AG04450 (cell line): ENCODE measurements around the gene PPP2R5C. TPM values are rescaled to one million over a fixed set of nuclear protein-coding genes. Genes with fewer than 3 reads are reported as not detected.

Source experiments
- CTCF ChIA-PET: fragments of 300-600, 350-600 bp; formaldehyde crosslinking; extraction: SDS; loops from one replicate; lab custom pipeline; 2022; ENCODE audit warnings: antibody characterized with exemption, inconsistent platforms; lab: Charles Lee
- POLR2A ChIA-PET: fragments of 350-600 bp; formaldehyde crosslinking; extraction: SDS; loops from one replicate; lab custom pipeline; 2021; ENCODE audit warnings: antibody characterized with exemption, inconsistent platforms; lab: Yijun Ruan, JAX
- DNase-seq: peaks from one replicate; pipeline ENCODE4 v3.0.0-alpha.2; 2011; ENCODE audit warnings: low read depth, low spot score
- H3K27ac ChIP-seq: one replicate; pipeline ENCODE4 v1.5.1; 2012; ENCODE audit warnings: low read depth, low read length, control low read depth
- H3K27me3 ChIP-seq: one replicate; pipeline ENCODE4 v1.6.0; 2012; ENCODE audit warnings: low read length; ENCODE audit not compliant: control insufficient read depth, insufficient read depth
- H3K4me3 ChIP-seq: 2 replicates; pipeline ENCODE4 v1.5.1; 2011; ENCODE audit warnings: mild to moderate bottlenecking, low read depth, low read length, control low read depth
- H3K9me3 ChIP-seq: 2 replicates; pipeline ENCODE4 v1.5.1; 2012; ENCODE audit warnings: low read length; ENCODE audit not compliant: control insufficient read depth, insufficient read depth
- polyA plus RNA-seq: library from polyadenylated mRNA; depleted of rRNA; stranded (reverse); fragments of >200 nt; gene quantifications from 2 replicates; pipeline ENCODE4 v1.2.3, GENCODE V29; 2011
- TF ChIP-seq, protein P1 (sequence below): IDR thresholded peaks from 2 replicates; pipeline ENCODE4 v1.5.1; 2011; ENCODE audit warnings: low read depth, low read length, control low read depth, inconsistent platforms

The PPP2R5C gene
- polyA plus RNA-seq, 1 experiment: 140 TPM

DNA sequence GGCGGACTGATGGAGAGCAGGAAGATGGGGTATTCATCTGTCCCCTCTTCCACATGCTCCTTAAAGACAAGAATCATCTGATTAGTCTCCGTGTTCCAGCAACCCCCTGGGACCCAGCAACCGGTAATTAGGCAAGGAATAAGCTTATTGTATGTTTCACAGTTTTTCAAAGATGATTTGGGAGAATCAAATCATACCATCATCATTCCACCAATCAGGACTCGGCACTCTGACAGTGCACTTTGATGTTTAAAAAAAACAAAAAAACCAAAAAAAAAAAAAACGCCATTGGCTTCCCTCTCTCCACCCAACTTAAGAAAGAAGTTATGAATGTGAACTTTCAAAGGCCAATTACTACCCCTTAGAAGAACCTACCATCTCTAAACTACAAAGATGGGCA, 201.5 kb downstream of the PPP2R5C start:
- TF ChIP-seq, protein P1, sequence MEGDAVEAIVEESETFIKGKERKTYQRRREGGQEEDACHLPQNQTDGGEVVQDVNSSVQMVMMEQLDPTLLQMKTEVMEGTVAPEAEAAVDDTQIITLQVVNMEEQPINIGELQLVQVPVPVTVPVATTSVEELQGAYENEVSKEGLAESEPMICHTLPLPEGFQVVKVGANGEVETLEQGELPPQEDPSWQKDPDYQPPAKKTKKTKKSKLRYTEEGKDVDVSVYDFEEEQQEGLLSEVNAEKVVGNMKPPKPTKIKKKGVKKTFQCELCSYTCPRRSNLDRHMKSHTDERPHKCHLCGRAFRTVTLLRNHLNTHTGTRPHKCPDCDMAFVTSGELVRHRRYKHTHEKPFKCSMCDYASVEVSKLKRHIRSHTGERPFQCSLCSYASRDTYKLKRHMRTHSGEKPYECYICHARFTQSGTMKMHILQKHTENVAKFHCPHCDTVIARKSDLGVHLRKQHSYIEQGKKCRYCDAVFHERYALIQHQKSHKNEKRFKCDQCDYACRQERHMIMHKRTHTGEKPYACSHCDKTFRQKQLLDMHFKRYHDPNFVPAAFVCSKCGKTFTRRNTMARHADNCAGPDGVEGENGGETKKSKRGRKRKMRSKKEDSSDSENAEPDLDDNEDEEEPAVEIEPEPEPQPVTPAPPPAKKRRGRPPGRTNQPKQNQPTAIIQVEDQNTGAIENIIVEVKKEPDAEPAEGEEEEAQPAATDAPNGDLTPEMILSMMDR: no peak
- Histone ChIP-seq H3K9me3 (no peaks in the 10 kb centered on the region; the same call in 1 of the 2 replicates), H3K27me3 (no peaks in the 10 kb centered on the region), H3K27ac (peak overlapping the region; percentile 39), H3K4me3 (no peak overlapping the region)
- no peak for DNase-seq
- CTCF ChIA-PET: interaction anchor here (0.7 kb wide), 1 partner anchor 353 kb away, joined by 3 read pairs; no protein-coding TSS in a partner anchor
- POLR2A ChIA-PET: no interaction called here

DNA sequence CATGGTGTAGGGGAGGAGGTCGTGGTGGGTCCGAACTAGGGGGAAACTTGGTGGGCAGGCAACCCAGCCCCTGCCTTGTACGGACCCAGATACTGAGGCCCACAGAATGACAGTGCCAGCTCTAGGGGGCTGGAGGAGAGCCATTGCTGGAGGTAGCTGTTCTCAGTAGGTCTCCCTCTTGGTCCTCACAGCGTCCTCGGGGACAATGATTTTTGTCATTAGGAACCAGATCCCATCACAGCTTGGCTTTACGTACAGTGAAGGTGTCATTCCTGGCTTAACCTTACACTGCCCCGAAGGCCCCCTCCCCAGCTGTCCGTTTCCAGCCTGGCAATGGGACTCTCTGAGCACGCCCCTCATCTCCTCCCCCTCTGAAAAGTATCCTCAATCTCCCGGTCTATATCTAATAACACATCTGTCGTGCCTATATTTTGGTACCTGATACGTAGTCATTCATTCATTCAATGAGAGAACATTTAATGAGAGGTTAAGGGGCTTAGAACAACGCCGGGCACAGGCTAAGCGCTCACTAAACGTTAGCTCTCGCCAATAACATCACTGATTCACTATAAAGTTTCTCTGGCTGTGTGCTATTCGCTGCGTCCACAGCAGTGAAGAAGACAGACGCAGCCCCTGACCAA, 202.3 kb downstream of the PPP2R5C start:
- Histone ChIP-seq H3K4me3 (peak overlapping the region; percentile 33), H3K9me3 (no peaks in the 10 kb centered on the region; the same call in 1 of the 2 replicates), H3K27me3 (no peaks in the 10 kb centered on the region), H3K27ac (peak overlapping the region; percentile 21)
- DNase-seq: no peak
- ChIA-PET CTCF (no interaction called here), POLR2A (no interaction called here)
- TF ChIP-seq, protein P1: no peak

DNA sequence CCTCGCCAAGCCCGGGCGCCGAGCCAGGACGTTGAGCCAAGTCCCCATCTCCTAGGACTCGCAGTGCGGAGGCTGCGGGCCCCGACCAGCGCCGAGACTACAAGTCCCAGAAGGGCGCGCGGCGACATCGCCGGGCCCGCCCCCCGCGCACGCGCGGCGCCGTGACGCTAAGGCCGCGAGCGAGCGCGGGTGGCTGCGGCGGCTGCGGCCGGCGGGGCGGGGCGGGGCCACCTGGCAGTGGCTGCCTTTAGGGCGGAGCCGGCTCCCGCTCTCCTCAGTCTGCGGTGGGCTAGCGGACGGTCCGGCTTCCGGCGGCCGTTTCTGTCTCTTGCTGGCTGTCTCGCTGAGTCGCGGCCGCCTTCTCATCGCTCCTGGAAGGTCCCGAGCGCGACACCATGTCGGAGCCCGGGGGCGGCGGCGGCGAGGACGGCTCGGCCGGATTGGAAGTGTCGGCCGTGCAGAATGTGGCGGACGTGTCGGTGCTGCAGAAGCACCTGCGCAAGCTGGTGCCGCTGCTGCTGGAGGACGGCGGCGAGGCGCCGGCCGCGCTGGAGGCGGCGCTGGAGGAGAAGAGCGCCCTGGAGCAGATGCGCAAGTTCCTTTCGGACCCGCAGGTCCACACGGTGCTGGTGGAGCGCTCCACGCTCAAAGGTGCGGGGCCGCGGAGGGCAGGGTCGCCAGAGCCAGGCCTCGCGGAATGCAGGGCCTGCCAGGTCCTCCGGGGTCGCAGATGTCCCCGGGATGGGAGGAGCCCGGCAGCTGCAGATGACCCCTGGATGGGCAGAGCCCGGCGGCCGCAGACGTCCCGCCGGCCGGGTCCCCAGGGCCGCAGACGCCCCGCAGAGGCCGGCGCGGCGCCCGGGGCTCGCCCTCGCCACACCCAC, 203.0 kb downstream of the PPP2R5C start, which contains the start of gene DYNC1H1:
TSS of gene DYNC1H1 (plus strand) at position 277 of the 884 bp plus-strand sequence. CDS start at position 396, 119 bp downstream.
- DNase-seq: peak; percentile 83
- H3K27ac ChIP-seq: peak within 1 kb of the TSS; percentile 65
- POLR2A ChIA-PET: no interaction called here
- peak within 1 kb of the TSS; percentile 92 for H3K4me3 ChIP-seq
- TF ChIP-seq, protein P1: no peak
- H3K9me3 ChIP-seq: no peaks in the 10 kb centered on the region; the same call in 1 of the 2 replicates
- H3K27me3 ChIP-seq: no peaks in the 10 kb centered on the region
- CTCF ChIA-PET: no interaction called here

DNA sequence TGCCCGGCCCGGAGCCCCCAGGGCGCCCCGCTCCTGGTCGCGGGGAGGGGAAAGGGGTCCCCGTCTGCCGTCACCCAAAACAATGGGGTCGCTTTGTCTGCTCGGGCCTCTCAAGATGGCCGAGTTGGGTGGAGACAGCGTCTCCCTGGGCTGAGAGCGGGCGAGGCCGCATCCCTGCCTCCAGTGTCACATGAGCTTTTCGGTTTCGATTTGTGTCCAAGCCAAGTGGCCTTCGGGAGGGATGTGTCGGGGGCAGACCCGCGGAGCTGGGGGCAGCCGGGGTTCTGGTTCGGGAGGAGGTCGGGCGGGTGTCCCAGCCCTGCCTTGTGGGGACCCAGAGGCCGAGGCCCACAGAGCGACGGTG, 203.7 kb downstream of the PPP2R5C start:
- no peak for DNase-seq
- H3K4me3 ChIP-seq: peak overlapping the region; percentile 92
- no peaks in the 10 kb centered on the region; the same call in 1 of the 2 replicates for H3K9me3 ChIP-seq
- peak overlapping the region; percentile 48 for H3K27ac ChIP-seq
- ChIA-PET POLR2A (interaction anchor here (0.6 to 1.2 kb wide), 3 partner anchors 9 to 205 kb away, joined by 3 read pairs; no protein-coding TSS in a partner anchor), CTCF (interaction anchor here (0.9 kb wide), 1 partner anchor 349 kb away, joined by 4 read pairs; no protein-coding TSS in a partner anchor)
- TF ChIP-seq, protein P1: no peak
- no peaks in the 10 kb centered on the region for H3K27me3 ChIP-seq
